GM20000 (cell line): ENCODE results near the gene WFIKKN1.

Experiments
- DNase-seq: peaks from one replicate; pipeline ENCODE4 v3.0.0; 2012; ENCODE audit warnings: low spot score
- CTCF ChIP-seq: IDR thresholded peaks from 2 replicates; pipeline ENCODE4 v1.5.1; 2012; ENCODE audit warnings: mild to moderate bottlenecking, control low read depth; ENCODE audit errors: extremely low read depth, missing control alignments

WFIKKN1 gene

GRCh38 chr16:635573-636205 lies 4.9 kb downstream of the WFIKKN1 start:
- peak; percentile 39 for DNase-seq

GRCh38 chr16:636206-637080 lies 5.7 kb downstream of the WFIKKN1 start, which contains the start of gene METTL26:
Gene METTL26, minus strand, starts transcription at chr16:636305. Its CDS starts 15 bp downstream, at chr16:636290.
- DNase-seq, result peak; percentile 99
- no peak for TF ChIP-seq CTCF

More at GRCh38 chr16:635573-636205, 4.9 kb downstream of the WFIKKN1 start:
- no peak for TF ChIP-seq CTCF

GRCh38 chr16:637081-638018 lies 6.6 kb downstream of the WFIKKN1 start:
- DNase-seq, result peak; percentile 100
- no peak for TF ChIP-seq CTCF

DNA sequence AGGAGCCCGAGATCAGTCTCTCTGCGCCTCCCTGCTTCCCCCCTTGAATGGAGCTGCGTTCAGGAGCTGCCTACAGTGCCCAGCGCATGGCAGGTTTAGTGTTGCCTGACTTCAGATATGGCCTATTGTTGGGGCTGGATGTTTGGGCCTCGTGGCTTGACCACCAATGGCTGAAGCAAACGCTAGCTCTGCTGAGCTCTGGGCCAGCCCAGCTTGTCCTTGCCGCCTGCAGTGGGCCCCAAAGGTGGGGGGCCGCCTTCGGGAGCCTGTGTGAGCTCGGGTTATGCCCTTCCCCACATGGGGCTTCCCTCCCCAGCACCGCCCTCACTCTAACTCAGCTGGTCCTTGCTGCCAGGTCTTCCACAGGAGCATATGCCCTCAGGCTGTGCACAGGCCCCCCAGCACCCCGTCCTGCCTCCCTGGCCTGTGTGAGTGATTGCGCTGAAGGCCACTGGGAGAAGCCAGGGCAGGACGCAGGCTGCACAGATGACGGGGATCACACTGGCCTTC lies 7.3 kb downstream of the WFIKKN1 start:
- DNase-seq, result no peak
- no peak for TF ChIP-seq CTCF

- DNase-seq, result no peak
- no peak for TF ChIP-seq CTCF
Measured at GRCh38 chr16:638836-639235, 8.1 kb downstream of the WFIKKN1 start.

DNA sequence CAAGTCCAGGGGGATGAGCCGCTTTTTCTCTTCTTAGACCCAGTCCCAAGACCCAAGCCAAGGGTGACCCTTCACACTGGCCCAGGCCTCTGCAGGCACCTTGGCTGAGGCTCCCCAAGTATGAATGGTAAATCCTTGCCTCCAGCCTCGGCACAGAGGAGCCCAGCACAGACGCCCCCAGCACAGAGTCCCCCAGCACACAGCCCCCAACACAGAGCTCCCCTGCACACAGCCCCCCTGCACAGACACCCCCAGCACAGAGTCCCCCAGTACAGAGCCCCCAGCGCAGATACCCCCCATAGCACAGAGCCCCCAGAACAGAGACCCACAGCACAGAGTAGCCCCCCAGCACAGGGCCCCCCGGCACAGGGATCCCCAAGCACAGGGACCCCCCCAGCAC lies 9.8 kb downstream of the WFIKKN1 start:
- no peak for TF ChIP-seq CTCF
- no peak for DNase-seq
